ENCODE data around the gene SKAP1.

The SKAP1 gene

DNA sequence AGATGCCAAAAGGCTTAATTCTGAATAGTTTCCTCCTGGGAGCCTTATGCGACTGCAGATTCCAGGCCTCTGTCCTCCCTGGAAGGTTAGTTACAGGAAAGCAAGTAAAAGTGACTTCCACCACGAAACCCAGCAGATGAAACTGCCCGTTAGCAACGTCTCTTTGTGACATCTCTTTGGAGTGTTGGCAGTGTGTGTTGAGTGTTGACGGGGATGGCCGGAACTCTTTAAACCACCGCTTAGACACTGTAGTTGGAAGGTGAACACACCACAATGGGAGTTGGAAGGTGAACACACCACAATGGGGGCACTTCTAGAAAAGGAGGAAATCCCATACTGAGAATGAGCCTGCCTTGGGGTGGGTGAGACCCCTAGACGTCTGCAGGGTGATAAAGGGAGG, 858 bp downstream of the SKAP1 start:
- H2AFZ ChIP-seq (ENCODE audit: low read length): no peak overlapping the region; the same call in 1 of the 2 replicates
- H3K4me3 ChIP-seq (ENCODE audit: low read length): peak overlapping the region; percentile 63
- peaks cover 31% of the 10 kb centered on the region for H3K79me2 ChIP-seq (ENCODE audit: low read length)

DNA sequence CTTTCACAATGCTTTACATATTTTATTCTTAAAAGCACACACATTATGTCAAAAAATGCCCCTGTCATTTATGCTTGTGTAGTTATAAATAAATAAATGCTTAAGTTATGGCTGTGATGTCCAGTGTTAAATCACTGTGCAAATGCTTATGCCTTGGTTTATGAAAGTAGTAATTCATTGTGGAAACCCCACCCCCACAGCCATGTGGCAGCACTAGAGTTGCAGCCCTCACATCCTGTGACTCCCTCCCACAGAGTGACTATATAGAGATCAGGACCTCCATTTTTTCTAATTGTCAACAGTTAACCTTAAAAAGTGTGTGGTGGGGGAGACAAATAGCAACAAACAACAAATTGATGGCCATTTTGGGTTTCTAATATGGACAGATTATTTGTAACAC, 2.4 kb downstream of the SKAP1 start:
- peak; percentile 41 for DNase-seq
- H3K36me3 ChIP-seq (replicated peaks; ENCODE audit: insufficient read depth, low read length): no peaks in the 10 kb centered on the region
- H3K4me2 ChIP-seq (ENCODE audit: low read depth, low read length): peak overlapping the region; percentile 26
- H3K4me1 ChIP-seq (ENCODE audit: low read length): peaks cover 40% of the 10 kb centered on the region
- H3F3A ChIP-seq (ENCODE audit: insufficient read depth, low read length): peaks cover 10% of the 10 kb centered on the region
- H3K9me3 ChIP-seq (replicated peaks; ENCODE audit: insufficient read depth, low read length): no peaks in the 10 kb centered on the region
- H3K27me3 ChIP-seq (replicated peaks; ENCODE audit: insufficient read depth, low read length): no peaks in the 10 kb centered on the region
- no peaks in the 10 kb centered on the region for H4K20me1 ChIP-seq (ENCODE audit: insufficient read depth, low read length)
- H3K9me2 ChIP-seq (replicated peaks; ENCODE audit: insufficient read depth, low read length): no peaks in the 10 kb centered on the region
- H3K9ac ChIP-seq (ENCODE audit: low read length): no peak overlapping the region
- no peak overlapping the region for H3K27ac ChIP-seq (ENCODE audit: low read length)
- peaks cover 31% of the 10 kb centered on the region for H3K79me2 ChIP-seq (ENCODE audit: low read length)
- H2AFZ ChIP-seq (ENCODE audit: low read length): no peak overlapping the region
- no peak overlapping the region for H3K4me3 ChIP-seq (ENCODE audit: low read length)
- no peak for TF ChIP-seq EZH2 (optimal IDR thresholded peaks at IDR 0.05; ENCODE audit: low read depth, low read length)
- TF ChIP-seq EZH2phosphoT487 (IDR thresholded peaks at IDR 0.05; ENCODE audit: low read length): no peak
- TF ChIP-seq, protein P1, sequence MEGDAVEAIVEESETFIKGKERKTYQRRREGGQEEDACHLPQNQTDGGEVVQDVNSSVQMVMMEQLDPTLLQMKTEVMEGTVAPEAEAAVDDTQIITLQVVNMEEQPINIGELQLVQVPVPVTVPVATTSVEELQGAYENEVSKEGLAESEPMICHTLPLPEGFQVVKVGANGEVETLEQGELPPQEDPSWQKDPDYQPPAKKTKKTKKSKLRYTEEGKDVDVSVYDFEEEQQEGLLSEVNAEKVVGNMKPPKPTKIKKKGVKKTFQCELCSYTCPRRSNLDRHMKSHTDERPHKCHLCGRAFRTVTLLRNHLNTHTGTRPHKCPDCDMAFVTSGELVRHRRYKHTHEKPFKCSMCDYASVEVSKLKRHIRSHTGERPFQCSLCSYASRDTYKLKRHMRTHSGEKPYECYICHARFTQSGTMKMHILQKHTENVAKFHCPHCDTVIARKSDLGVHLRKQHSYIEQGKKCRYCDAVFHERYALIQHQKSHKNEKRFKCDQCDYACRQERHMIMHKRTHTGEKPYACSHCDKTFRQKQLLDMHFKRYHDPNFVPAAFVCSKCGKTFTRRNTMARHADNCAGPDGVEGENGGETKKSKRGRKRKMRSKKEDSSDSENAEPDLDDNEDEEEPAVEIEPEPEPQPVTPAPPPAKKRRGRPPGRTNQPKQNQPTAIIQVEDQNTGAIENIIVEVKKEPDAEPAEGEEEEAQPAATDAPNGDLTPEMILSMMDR (IDR thresholded peaks at IDR 0.05; ENCODE audit: low read length): no peak

More for the DNA sequence above, 858 bp downstream of the SKAP1 start:
- Histone ChIP-seq H3F3A (ENCODE audit: insufficient read depth, low read length) (peaks cover 10% of the 10 kb centered on the region), H3K9ac (ENCODE audit: low read length) (peak overlapping the region; percentile 72; the same call in 1 of the 2 replicates), H4K20me1 (ENCODE audit: insufficient read depth, low read length) (no peaks in the 10 kb centered on the region), H3K27me3 (replicated peaks; ENCODE audit: insufficient read depth, low read length) (no peaks in the 10 kb centered on the region), H3K27ac (ENCODE audit: low read length) (no peak overlapping the region), H3K4me1 (ENCODE audit: low read length) (peaks cover 40% of the 10 kb centered on the region), H3K9me2 (replicated peaks; ENCODE audit: insufficient read depth, low read length) (no peaks in the 10 kb centered on the region), H3K36me3 (replicated peaks; ENCODE audit: insufficient read depth, low read length) (no peaks in the 10 kb centered on the region), H3K9me3 (replicated peaks; ENCODE audit: insufficient read depth, low read length) (no peaks in the 10 kb centered on the region), H3K4me2 (ENCODE audit: low read depth, low read length) (peak overlapping the region; percentile 74)
- no peak for DNase-seq
- TF ChIP-seq EZH2phosphoT487 (IDR thresholded peaks at IDR 0.05; ENCODE audit: low read length) (no peak), EZH2 (optimal IDR thresholded peaks at IDR 0.05; ENCODE audit: low read depth, low read length) (no peak)
- TF ChIP-seq, protein P1 (IDR thresholded peaks at IDR 0.05; ENCODE audit: low read length): no peak

DNA sequence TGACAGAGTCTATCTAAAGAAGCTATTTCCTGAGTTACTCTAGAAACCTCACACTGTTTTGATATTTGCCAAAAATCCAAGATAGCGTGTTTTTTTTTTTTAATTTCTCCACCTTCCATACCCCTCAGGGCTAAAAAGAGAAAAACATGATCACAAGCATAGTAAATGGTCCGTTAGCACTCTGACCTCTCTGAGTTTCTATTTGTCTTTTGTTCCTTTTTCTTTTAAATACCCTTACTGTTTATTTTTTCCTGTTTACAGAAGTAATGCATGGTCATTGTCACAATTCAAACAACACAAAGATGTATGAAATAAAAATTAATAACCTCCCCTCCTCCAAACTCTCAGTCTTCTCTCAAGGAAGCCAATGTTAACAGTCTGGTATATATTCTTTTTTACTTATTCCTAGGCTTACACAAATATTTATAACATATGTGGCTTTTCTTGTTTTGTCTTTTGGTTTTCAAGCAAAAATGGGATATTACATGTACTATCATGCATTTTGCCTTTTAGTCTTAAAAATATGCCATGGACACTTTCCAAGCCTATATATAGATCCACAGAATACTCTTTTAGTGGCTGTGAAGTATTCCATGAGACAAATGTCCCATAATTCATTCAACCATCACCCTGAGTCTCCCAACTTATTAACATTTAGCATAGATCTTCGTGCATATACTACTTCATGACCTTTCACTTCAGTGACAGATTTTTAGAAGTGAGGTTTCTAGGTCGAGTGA, 3.1 kb downstream of the SKAP1 start:
- no peak for DNase-seq
- no peak overlapping the region for H3K4me3 ChIP-seq (ENCODE audit: low read length)
- no peak overlapping the region for H3K27ac ChIP-seq (ENCODE audit: low read length)
- no peak for TF ChIP-seq EZH2phosphoT487 (IDR thresholded peaks at IDR 0.05; ENCODE audit: low read length)
- TF ChIP-seq, protein P1 (IDR thresholded peaks at IDR 0.05; ENCODE audit: low read length): no peak
- no peak for TF ChIP-seq EZH2 (optimal IDR thresholded peaks at IDR 0.05; ENCODE audit: low read depth, low read length)
- H3F3A ChIP-seq (ENCODE audit: insufficient read depth, low read length): peaks cover 10% of the 10 kb centered on the region
- H3K36me3 ChIP-seq (replicated peaks; ENCODE audit: insufficient read depth, low read length): no peaks in the 10 kb centered on the region
- no peaks in the 10 kb centered on the region for H4K20me1 ChIP-seq (ENCODE audit: insufficient read depth, low read length)
- H3K79me2 ChIP-seq (ENCODE audit: low read length): peaks cover 31% of the 10 kb centered on the region
- H3K27me3 ChIP-seq (replicated peaks; ENCODE audit: insufficient read depth, low read length): no peaks in the 10 kb centered on the region
- H3K9me3 ChIP-seq (replicated peaks; ENCODE audit: insufficient read depth, low read length): no peaks in the 10 kb centered on the region
- no peaks in the 10 kb centered on the region for H3K9me2 ChIP-seq (replicated peaks; ENCODE audit: insufficient read depth, low read length)
- H2AFZ ChIP-seq (ENCODE audit: low read length): no peak overlapping the region
- H3K4me2 ChIP-seq (ENCODE audit: low read depth, low read length): peak overlapping the region; percentile 27; the same call in 1 of the 2 replicates
- no peak overlapping the region for H3K9ac ChIP-seq (ENCODE audit: low read length)
- peaks cover 40% of the 10 kb centered on the region for H3K4me1 ChIP-seq (ENCODE audit: low read length)
